A549 (cell line): ENCODE data around the gene CEP89. TPM values are rescaled to one million over a fixed set of nuclear protein-coding genes. Genes with fewer than 3 reads are reported as not detected.

ENCODE experiments used
- ATAC-seq, 2 experiments: fragments of 200-7000 bp in 1 of 2; fragments of >200 bp in 1 of 2; cut with Nextera tagmentation in 1 of 2; cut with Tn5 transposase in 1 of 2; 3 replicates each; pipeline versions ENCODE4 v1.8.0 to v1.9.1; 2018 to 2020; ENCODE audit warnings: mild to moderate bottlenecking in 1 of 2, moderate library complexity in 1 of 2
- CTCF ChIA-PET: fragments of 300-600 bp; sonication (Branson Sonifier 250); formaldehyde crosslinking; extraction: SDS; loops from one replicate; lab custom pipeline; 2021; ENCODE audit warnings: antibody characterized with exemption, inconsistent platforms; lab: Yijun Ruan, JAX
- POLR2A ChIA-PET: fragments of 350-600 bp; formaldehyde crosslinking; extraction: SDS; loops from one replicate; lab custom pipeline; 2021; ENCODE audit warnings: antibody characterized with exemption, inconsistent platforms; lab: Yijun Ruan, JAX
- DNase-seq, 2 experiments: peaks; one replicate each; pipeline versions ENCODE4 v3.0.0 to v3.0.0-alpha.2; 2011 to 2016; ENCODE audit warnings: low read depth in 1 of 2, low spot score in 1 of 2
- FAIRE-seq: peaks from 2 replicates; lab custom pipeline; 2011; peaks lifted over from hg19 to GRCh38; lab: Jason Lieb, UNC
- H3K27ac ChIP-seq, 2 experiments: fragments of >200 bp; sonication (Bioruptor Twin); formaldehyde crosslinking; 3 replicates each; pipeline ENCODE4 v1.5.1; 2016 to 2017
- H3K4me1 ChIP-seq: fragments of >200 bp; sonication (Bioruptor Twin); formaldehyde crosslinking; 3 replicates; pipeline ENCODE4 v1.6.1; 2016
- H3K4me2 ChIP-seq: fragments of >200 bp; sonication (Bioruptor Twin); formaldehyde crosslinking; 3 replicates; pipeline ENCODE4 v1.6.1; 2016
- H3K4me3 ChIP-seq: fragments of >200 bp; sonication (Bioruptor Twin); formaldehyde crosslinking; 3 replicates; pipeline ENCODE4 v1.5.1; 2016
- H3K9me3 ChIP-seq: fragments of >200 bp; sonication (Bioruptor Twin); formaldehyde crosslinking; 3 replicates; pipeline ENCODE4 v1.6.1; 2016
- BHLHE40 ChIP-seq: IDR thresholded peaks from 2 replicates; pipeline ENCODE4 v1.6.1; 2012; ENCODE audit warnings: low read depth, low read length, inconsistent platforms
- CBX2 ChIP-seq: fragments of 200-600 bp; sonication (generic); IDR thresholded peaks from 2 replicates; pipeline ENCODE4 v1.6.1; 2016; ENCODE audit warnings: low read depth, mild to moderate bottlenecking, borderline replicate concordance
- CBX8 ChIP-seq: fragments of 200-600 bp; sonication (generic); IDR thresholded peaks from 2 replicates; pipeline ENCODE4 v1.6.1; 2016
- CHD2 ChIP-seq: fragments of 150-350 bp; IDR thresholded peaks from 2 replicates; pipeline ENCODE4 v1.6.1; 2014; ENCODE audit warnings: low read length; ENCODE audit not compliant: partially characterized antibody
- EHF ChIP-seq: fragments of 250-450 bp; sonication (Bioruptor Pico); IDR thresholded peaks from 2 replicates; pipeline ENCODE4 v1.5.0; 2020; ENCODE audit warnings: mild to moderate bottlenecking
- FOSL2 ChIP-seq, 2 experiments: fragments of 450-650 bp in 1 of 2; fragments of >200 bp in 1 of 2; sonication (Bioruptor Twin) in 1 of 2; formaldehyde crosslinking; IDR thresholded peaks; 2 replicates each; pipeline versions ENCODE4 v1.5.0 to v1.6.1; 2016 to 2020; ENCODE audit warnings: mild to moderate bottlenecking in 1 of 2, moderate library complexity in 1 of 2
- GATA3 ChIP-seq: IDR thresholded peaks from 2 replicates; pipeline ENCODE4 v1.6.1; 2012; ENCODE audit warnings: borderline replicate concordance
- HDAC2 ChIP-seq: fragments of 200-600 bp; sonication (generic); IDR thresholded peaks from 2 replicates; pipeline ENCODE4 v1.6.1; 2016
- HOXA7 ChIP-seq: fragments of 250-450 bp; sonication (Bioruptor Pico); IDR thresholded peaks from 2 replicates; pipeline ENCODE4 v1.5.0; 2020; ENCODE audit warnings: mild to moderate bottlenecking, moderate library complexity
- HOXB5 ChIP-seq: fragments of 250-450 bp; sonication (Bioruptor Pico); IDR thresholded peaks from 2 replicates; pipeline ENCODE4 v1.5.0; 2020; ENCODE audit warnings: mild to moderate bottlenecking, moderate library complexity
- JUN ChIP-seq, 2 experiments: fragments of >200 bp; sonication (Bioruptor Twin); formaldehyde crosslinking; IDR thresholded peaks; 2 replicates in 1 of 2; 3 replicates in 1 of 2; pipeline ENCODE4 v1.6.1; 2016 to 2017
- MAFK ChIP-seq: fragments of 450-650 bp; IDR thresholded peaks from 2 replicates; pipeline ENCODE4 v1.6.1; 2014; ENCODE audit not compliant: partially characterized antibody
- NFE2L2 ChIP-seq: fragments of 150-350 bp; conservative IDR thresholded peaks from 2 replicates; pipeline ENCODE4 v1.6.1; 2014; ENCODE audit warnings: low read length
- NPAS2 ChIP-seq: fragments of 250-450 bp; sonication (Bioruptor Pico); IDR thresholded peaks from 2 replicates; pipeline ENCODE4 v1.8.0; 2022; ENCODE audit warnings: mild to moderate bottlenecking, moderate library complexity, borderline replicate concordance
- NR3C1 ChIP-seq: fragments of >200 bp; sonication (Bioruptor Twin); formaldehyde crosslinking; IDR thresholded peaks from 3 replicates; pipeline ENCODE4 v1.6.1; 2017
- POLR2AphosphoS2 ChIP-seq: conservative IDR thresholded peaks from 2 replicates; pipeline ENCODE4 v1.6.1; 2012; ENCODE audit warnings: low read length, improper control_type of control experiment, inconsistent platforms
- RNF2 ChIP-seq: fragments of 200-600 bp; sonication (generic); IDR thresholded peaks from 2 replicates; pipeline ENCODE4 v1.6.1; 2016; ENCODE audit warnings: low read depth, mild to moderate bottlenecking, antibody characterized with exemption, moderate library complexity, borderline replicate concordance
- ZC3H11A ChIP-seq: fragments of 450-650 bp; IDR thresholded peaks from 2 replicates; pipeline ENCODE4 v1.6.1; 2014; ENCODE audit warnings: antibody characterized with exemption, mild to moderate bottlenecking
- ZFP36 ChIP-seq: fragments of 450-650 bp; IDR thresholded peaks from 2 replicates; pipeline ENCODE4 v1.6.1; 2014; ENCODE audit warnings: borderline replicate concordance; ENCODE audit not compliant: partially characterized antibody
- ZSCAN20 ChIP-seq: fragments of 250-450 bp; sonication (Bioruptor Pico); IDR thresholded peaks from 2 replicates; pipeline ENCODE4 v1.8.0; 2022; ENCODE audit warnings: mild to moderate bottlenecking, moderate library complexity
- WGBS: methylation state at CpG from one replicate; pipeline ENCODE4 v1.1.6; 2017; ENCODE audit errors: missing lambda C conversion rate; 5-methylcytosine and 5-hydroxymethylcytosine counted together
- polyA plus RNA-seq, 4 experiments: library from polyadenylated mRNA; depleted of rRNA in 3 of 4; stranded (reverse); fragments of >200 nt; fragmentation: RNase III in 1 of 4; extraction: RNeasy Plus Mini Kit Qiagen cat#74134 plus additional on column Dnase treatment in 1 of 4; gene quantifications; 2 replicates in 3 of 4; 3 replicates in 1 of 4; pipeline ENCODE4 v1.2.3, GENCODE V29; 2011 to 2017
- TF ChIP-seq, protein P1 (sequence below): fragments of 200-600 bp; sonication (generic); IDR thresholded peaks from 2 replicates; pipeline ENCODE4 v1.6.1; 2016; ENCODE audit warnings: antibody characterized with exemption, mild to moderate bottlenecking, moderate library complexity
- TF ChIP-seq, protein P2 (sequence below): fragments of 250-450 bp; sonication (Bioruptor Pico); IDR thresholded peaks from 2 replicates; pipeline ENCODE4 v1.5.0; 2021; ENCODE audit warnings: mild to moderate bottlenecking, moderate library complexity, borderline replicate concordance
- TF ChIP-seq, protein P3 (sequence below): fragments of 250-450 bp; sonication (Bioruptor Pico); IDR thresholded peaks from 2 replicates; pipeline ENCODE4 v1.5.0; 2020; ENCODE audit warnings: low read depth, mild to moderate bottlenecking, moderate library complexity
- TF ChIP-seq, protein P4 (sequence below): fragments of >200 bp; sonication (Bioruptor Twin); formaldehyde crosslinking; IDR thresholded peaks from 2 replicates; pipeline ENCODE4 v1.6.1; 2016

CEP89 gene
- polyA plus RNA-seq, 2 of the 4 experiments (the other 2 are of a cell fraction), result 31.5 to 41.3 TPM

DNA sequence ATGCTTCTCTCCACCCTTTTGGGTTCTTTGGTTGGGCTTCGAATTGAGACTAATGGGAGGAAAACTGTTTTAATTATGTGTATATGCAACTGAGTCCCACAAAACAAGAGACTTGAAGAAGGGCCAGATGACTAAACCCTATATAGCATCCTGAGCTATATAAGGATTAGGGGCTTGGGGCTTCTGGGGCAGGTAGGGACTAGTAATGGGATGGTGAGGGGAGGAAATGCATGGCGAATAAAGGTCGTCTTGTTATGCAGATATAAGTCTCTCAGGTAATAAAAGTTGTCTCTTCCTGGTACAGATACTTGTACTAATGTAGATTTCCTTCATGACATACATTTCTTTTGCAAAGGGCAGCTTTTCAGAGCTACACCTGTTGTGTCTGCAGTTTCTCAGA, 99.4 kb downstream of the CEP89 start (continued):
- TF ChIP-seq JUN (IDR thresholded peaks at IDR 0.05) (no peak), CHD2 (no peak), ZC3H11A (no peak), RNF2 (no peak), MAFK (no peak), FOSL2 (IDR thresholded peaks at IDR 0.05) (no peak), FOSL2 (CRISPR knock-in tag; IDR thresholded peaks at IDR 0.05) (no peak), CBX8 (no peak)
- TF ChIP-seq, protein P1, sequence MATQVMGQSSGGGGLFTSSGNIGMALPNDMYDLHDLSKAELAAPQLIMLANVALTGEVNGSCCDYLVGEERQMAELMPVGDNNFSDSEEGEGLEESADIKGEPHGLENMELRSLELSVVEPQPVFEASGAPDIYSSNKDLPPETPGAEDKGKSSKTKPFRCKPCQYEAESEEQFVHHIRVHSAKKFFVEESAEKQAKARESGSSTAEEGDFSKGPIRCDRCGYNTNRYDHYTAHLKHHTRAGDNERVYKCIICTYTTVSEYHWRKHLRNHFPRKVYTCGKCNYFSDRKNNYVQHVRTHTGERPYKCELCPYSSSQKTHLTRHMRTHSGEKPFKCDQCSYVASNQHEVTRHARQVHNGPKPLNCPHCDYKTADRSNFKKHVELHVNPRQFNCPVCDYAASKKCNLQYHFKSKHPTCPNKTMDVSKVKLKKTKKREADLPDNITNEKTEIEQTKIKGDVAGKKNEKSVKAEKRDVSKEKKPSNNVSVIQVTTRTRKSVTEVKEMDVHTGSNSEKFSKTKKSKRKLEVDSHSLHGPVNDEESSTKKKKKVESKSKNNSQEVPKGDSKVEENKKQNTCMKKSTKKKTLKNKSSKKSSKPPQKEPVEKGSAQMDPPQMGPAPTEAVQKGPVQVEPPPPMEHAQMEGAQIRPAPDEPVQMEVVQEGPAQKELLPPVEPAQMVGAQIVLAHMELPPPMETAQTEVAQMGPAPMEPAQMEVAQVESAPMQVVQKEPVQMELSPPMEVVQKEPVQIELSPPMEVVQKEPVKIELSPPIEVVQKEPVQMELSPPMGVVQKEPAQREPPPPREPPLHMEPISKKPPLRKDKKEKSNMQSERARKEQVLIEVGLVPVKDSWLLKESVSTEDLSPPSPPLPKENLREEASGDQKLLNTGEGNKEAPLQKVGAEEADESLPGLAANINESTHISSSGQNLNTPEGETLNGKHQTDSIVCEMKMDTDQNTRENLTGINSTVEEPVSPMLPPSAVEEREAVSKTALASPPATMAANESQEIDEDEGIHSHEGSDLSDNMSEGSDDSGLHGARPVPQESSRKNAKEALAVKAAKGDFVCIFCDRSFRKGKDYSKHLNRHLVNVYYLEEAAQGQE, result no peak

DNA sequence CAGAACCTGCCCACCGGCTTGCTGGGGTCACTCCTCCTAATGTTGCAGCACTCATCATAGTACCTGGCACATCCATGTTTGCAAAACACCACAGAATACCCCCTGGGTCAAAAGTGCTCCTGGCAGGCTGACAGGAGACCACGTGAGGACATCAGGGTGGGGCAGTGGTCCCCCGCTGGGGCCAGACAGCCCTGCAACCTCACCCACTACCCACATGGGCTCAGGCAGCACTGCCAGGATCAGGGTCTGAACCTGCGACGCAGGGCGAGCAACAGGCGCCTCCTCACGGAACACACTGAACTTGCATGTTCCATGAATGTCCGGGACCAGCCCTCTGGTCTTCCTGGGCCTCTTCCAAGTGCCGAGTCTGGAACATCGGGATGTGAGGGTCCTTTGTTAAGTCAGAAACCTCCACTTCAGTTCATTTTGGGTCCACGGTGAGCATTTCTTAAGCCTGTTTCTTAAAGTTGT, 100.7 kb downstream of the CEP89 start:
- TF ChIP-seq ZSCAN20 (CRISPR knock-in tag) (no peak), CBX2 (no peak), NPAS2 (CRISPR knock-in tag) (no peak), NR3C1 (no peak), GATA3 (no peak), POLR2AphosphoS2 (no peak), BHLHE40 (no peak), EHF (CRISPR knock-in tag) (no peak), NFE2L2 (no peak), JUN (IDR thresholded peaks at IDR 0.05) (no peak), ZFP36 (no peak), HDAC2 (no peak), HOXB5 (no peak), CBX8 (no peak), HOXA7 (CRISPR knock-in tag) (no peak)
- TF ChIP-seq, protein P2, sequence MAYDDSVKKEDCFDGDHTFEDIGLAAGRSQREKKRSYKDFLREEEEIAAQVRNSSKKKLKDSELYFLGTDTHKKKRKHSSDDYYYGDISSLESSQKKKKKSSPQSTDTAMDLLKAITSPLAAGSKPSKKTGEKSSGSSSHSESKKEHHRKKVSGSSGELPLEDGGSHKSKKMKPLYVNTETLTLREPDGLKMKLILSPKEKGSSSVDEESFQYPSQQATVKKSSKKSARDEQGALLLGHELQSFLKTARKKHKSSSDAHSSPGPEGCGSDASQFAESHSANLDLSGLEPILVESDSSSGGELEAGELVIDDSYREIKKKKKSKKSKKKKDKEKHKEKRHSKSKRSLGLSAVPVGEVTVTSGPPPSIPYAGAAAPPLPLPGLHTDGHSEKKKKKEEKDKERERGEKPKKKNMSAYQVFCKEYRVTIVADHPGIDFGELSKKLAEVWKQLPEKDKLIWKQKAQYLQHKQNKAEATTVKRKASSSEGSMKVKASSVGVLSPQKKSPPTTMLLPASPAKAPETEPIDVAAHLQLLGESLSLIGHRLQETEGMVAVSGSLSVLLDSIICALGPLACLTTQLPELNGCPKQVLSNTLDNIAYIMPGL (CRISPR knock-in tag), result no peak
- TF ChIP-seq, protein P3, sequence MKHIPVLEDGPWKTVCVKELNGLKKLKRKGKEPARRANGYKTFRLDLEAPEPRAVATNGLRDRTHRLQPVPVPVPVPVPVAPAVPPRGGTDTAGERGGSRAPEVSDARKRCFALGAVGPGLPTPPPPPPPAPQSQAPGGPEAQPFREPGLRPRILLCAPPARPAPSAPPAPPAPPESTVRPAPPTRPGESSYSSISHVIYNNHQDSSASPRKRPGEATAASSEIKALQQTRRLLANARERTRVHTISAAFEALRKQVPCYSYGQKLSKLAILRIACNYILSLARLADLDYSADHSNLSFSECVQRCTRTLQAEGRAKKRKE (CRISPR knock-in tag), result no peak
- TF ChIP-seq, protein P4, sequence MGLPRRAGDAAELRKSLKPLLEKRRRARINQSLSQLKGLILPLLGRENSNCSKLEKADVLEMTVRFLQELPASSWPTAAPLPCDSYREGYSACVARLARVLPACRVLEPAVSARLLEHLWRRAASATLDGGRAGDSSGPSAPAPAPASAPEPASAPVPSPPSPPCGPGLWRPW, result no peak
- POLR2A ChIA-PET, result no interaction called here
- H3K9me3 ChIP-seq, result no peaks in the 10 kb centered on the region
- H3K27ac ChIP-seq, result no peak overlapping the region
- 69% methylated on average over 12 of the region's 12 CpGs for WGBS
- H3K4me3 ChIP-seq, result no peak overlapping the region
- no peak for ATAC-seq
- CTCF ChIA-PET, result interaction anchor here (1.1 kb wide), 1 partner anchor 12 kb away, joined by 3 read pairs; no protein-coding TSS in a partner anchor
- no peak for FAIRE-seq
- no peak for DNase-seq
- no peak overlapping the region for H3K4me2 ChIP-seq
- no peaks in the 10 kb centered on the region for H3K4me1 ChIP-seq
